DND-41 (cell line): ENCODE measurements around the gene LMO2.

Experiments used
- EZH2 ChIP-seq: IDR thresholded peaks from 3 replicates; pipeline ENCODE4 v1.6.1; 2012; ENCODE audit warnings: borderline replicate concordance, low read depth, mild to moderate bottlenecking, moderate library complexity, low read length, inconsistent platforms; ENCODE audit not compliant: severe bottlenecking
- TF ChIP-seq, protein P1 (sequence below): IDR thresholded peaks from 2 replicates; pipeline ENCODE4 v1.5.1; 2012; ENCODE audit warnings: borderline replicate concordance, low read length, moderate library complexity, mild to moderate bottlenecking; ENCODE audit not compliant: poor library complexity, severe bottlenecking; ENCODE audit errors: extremely low read depth

DNA sequence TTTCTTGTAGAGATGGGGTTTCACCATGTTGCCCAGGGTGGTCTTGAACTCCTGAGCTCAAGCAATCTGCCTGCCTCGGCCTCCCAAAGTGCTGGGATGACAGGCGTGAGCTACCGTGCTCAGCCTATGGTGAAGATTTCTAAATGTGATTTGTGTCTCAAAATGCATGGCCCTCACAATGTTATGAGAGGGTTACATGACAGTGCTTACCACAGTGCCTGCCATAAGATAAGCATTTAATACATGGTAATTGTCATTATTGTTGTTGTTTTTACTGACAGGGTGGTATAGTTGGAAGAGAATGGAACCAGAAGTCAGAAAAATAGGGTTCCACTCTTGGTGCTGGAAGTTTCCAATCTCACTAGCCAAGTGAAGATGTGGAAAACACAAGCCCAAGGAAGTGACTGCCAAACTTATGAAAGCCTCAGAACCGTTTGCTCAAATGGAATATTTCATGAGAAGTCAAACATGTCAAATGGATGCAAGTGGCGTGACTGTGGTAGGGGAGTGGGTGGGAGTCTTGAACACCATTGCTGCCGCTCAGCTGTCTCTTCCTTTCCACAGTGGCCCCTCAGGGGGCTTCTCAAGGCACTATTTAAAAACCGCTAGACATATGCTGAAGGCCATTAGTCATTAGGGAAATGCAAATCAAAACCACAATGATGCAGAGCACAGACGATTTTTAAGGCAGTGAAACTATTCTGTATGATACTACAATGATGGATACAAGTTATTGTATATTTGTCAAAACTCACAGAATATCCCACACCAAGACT lies 29.1 kb upstream of the LMO2 start:
- TF ChIP-seq, protein P1, sequence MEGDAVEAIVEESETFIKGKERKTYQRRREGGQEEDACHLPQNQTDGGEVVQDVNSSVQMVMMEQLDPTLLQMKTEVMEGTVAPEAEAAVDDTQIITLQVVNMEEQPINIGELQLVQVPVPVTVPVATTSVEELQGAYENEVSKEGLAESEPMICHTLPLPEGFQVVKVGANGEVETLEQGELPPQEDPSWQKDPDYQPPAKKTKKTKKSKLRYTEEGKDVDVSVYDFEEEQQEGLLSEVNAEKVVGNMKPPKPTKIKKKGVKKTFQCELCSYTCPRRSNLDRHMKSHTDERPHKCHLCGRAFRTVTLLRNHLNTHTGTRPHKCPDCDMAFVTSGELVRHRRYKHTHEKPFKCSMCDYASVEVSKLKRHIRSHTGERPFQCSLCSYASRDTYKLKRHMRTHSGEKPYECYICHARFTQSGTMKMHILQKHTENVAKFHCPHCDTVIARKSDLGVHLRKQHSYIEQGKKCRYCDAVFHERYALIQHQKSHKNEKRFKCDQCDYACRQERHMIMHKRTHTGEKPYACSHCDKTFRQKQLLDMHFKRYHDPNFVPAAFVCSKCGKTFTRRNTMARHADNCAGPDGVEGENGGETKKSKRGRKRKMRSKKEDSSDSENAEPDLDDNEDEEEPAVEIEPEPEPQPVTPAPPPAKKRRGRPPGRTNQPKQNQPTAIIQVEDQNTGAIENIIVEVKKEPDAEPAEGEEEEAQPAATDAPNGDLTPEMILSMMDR: no peak
- no peak for TF ChIP-seq EZH2
